Choroid plexus epithelial cell (primary cell): ENCODE results near the gene CITED4.
"Not testable (repeated sequence)": the region's sequence is repeated elsewhere in the genome, so short reads cannot be mapped to it uniquely, and the experiment has no call there.

ENCODE experiments used
- DNase-seq: peaks from one replicate; pipeline ENCODE4 v3.0.0-alpha.2; 2010; ENCODE audit warnings: low read depth
- H3K4me3 ChIP-seq: 2 replicates; pipeline ENCODE4 v1.5.1; 2011; ENCODE audit warnings: low read depth, mild to moderate bottlenecking, control low read depth, low read length, moderate library complexity
- TF ChIP-seq, protein P1 (sequence below): conservative IDR thresholded peaks from 2 replicates; pipeline ENCODE4 v1.5.1; 2011; ENCODE audit warnings: low read depth, mild to moderate bottlenecking, control low read depth, inconsistent platforms, low read length, moderate library complexity

The CITED4 gene

DNA sequence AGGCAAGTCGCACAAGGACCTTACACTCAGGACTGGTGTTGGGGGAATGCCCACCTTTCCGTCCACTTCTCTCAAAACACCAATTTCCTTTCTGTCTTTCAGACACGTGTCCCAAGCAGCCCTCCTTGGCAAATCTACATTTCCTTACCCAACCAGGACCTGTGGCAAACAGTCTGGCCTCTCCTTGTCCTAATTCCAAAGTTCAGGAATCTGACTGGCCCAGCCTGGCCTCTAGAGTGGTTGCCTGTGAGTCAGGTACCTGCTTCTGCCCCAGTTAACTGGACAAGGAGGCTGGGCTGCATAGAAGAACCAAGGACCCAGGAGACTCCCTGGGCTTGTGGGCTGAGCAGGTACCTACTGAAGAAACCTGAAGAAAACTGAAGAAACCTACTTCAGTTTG is 34.3 kb upstream of the CITED4 start:
- DNase-seq: no peak
- TF ChIP-seq, protein P1, sequence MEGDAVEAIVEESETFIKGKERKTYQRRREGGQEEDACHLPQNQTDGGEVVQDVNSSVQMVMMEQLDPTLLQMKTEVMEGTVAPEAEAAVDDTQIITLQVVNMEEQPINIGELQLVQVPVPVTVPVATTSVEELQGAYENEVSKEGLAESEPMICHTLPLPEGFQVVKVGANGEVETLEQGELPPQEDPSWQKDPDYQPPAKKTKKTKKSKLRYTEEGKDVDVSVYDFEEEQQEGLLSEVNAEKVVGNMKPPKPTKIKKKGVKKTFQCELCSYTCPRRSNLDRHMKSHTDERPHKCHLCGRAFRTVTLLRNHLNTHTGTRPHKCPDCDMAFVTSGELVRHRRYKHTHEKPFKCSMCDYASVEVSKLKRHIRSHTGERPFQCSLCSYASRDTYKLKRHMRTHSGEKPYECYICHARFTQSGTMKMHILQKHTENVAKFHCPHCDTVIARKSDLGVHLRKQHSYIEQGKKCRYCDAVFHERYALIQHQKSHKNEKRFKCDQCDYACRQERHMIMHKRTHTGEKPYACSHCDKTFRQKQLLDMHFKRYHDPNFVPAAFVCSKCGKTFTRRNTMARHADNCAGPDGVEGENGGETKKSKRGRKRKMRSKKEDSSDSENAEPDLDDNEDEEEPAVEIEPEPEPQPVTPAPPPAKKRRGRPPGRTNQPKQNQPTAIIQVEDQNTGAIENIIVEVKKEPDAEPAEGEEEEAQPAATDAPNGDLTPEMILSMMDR: no peak
- no peak overlapping the region for H3K4me3 ChIP-seq

- H3K4me3 ChIP-seq: no peak overlapping the region
- TF ChIP-seq, protein P1: no peak
- DNase-seq: no peak
Measured at GRCh38 chr1:40895601-40896000, 33.4 kb upstream of the CITED4 start.

GRCh38 chr1:40894858-40895257 is 32.7 kb upstream of the CITED4 start:
- DNase-seq, H3K4me3 ChIP-seq: not testable (repeated sequence)

- H3K4me3 ChIP-seq: no peak overlapping the region
- DNase-seq: no peak
- TF ChIP-seq, protein P1: no peak
Measured at GRCh38 chr1:40894455-40894854, 32.3 kb upstream of the CITED4 start.

DNA sequence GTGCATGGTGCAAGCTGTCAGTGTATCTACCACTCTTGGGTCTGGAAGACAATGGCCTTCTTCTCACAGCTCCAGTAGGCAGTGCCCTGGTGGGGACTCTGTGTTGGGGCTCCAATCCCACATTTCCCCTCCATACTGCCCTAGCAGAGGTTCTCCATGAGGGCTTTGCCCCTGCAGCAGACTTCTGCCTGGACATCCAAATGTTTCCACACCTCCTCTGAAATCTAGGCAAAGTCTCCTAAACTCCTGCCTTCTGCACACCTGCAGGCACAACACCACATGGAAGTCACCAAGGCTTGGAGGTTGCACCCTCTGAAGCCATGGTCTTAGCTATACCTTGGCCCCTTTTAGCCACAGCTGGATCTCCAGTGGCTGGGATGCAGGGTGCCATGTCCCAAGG is 31.8 kb upstream of the CITED4 start:
- TF ChIP-seq, protein P1: no peak
- no peak overlapping the region for H3K4me3 ChIP-seq

DNA sequence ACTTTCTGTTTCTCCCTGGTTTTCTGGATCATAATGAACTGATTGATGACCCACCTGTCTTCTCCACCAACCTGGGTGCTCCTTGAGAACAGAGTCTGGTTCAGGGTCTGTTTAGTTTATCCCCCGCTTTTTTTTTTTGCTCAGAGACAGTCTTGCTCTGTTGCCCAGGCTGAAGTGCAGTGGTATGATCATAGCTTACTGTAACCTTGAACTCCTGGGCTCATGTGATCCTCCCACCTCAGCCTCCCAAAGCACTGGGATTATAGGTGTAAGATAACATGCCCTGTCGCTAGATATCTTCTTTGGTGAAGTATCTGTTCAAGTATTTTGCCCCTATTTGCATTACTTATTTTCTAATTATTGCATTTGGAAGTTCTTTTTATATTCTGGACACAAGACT is 30.2 kb upstream of the CITED4 start:
- no peak overlapping the region for H3K4me3 ChIP-seq
- DNase-seq: no peak
- TF ChIP-seq, protein P1: no peak

More for the DNA sequence above, 31.8 kb upstream of the CITED4 start:
- no peak for DNase-seq

GRCh38 chr1:40890771-40891170 is 28.6 kb upstream of the CITED4 start:
- DNase-seq: no peak
- H3K4me3 ChIP-seq: no peak overlapping the region
- TF ChIP-seq, protein P1: no peak

GRCh38 chr1:40887652-40888051 is 25.5 kb upstream of the CITED4 start:
- no peak for DNase-seq
- no peak overlapping the region for H3K4me3 ChIP-seq
- TF ChIP-seq, protein P1: no peak
